Fibroblast of mammary gland (primary cell): ENCODE results near the gene CBY3.
"Not testable (repeated sequence)": the region's sequence is repeated elsewhere in the genome, so short reads cannot be mapped to it uniquely, and the experiment has no call there.

ENCODE experiments used
- DNase-seq: peaks from one replicate; pipeline ENCODE4 v3.0.0-alpha.2; 2010; ENCODE audit warnings: low read depth
- H3K4me3 ChIP-seq: 2 replicates; pipeline ENCODE4 v1.5.1; 2011; ENCODE audit warnings: low read depth, mild to moderate bottlenecking, low read length, moderate library complexity; ENCODE audit not compliant: control insufficient read depth
- TF ChIP-seq, protein P1 (sequence below): conservative IDR thresholded peaks from 2 replicates; pipeline ENCODE4 v1.5.1; 2011; ENCODE audit warnings: low read depth, low read length, inconsistent platforms; ENCODE audit not compliant: control insufficient read depth, insufficient read depth

Gene CBY3

DNA sequence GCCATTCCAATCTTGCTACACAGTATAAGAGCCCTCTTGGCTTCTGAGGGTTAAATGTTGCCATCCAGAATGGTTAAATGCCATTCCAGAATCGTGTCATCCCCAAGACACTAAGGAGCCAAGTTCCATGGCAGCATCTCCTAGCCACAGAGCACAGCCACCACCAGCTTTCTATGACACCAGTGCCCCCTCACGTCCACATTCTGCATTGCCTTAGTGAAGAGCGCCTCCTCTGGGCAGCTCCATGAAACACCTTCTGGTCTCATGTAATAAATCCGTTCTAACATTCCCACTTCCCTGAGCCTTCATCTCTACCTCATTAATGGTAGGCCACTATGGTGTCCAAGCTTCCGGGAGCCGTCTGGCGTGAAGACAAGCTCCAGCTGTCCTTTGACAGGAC is 12.4 kb downstream of the CBY3 start:
- DNase-seq: peak; percentile 66
- TF ChIP-seq, protein P1, sequence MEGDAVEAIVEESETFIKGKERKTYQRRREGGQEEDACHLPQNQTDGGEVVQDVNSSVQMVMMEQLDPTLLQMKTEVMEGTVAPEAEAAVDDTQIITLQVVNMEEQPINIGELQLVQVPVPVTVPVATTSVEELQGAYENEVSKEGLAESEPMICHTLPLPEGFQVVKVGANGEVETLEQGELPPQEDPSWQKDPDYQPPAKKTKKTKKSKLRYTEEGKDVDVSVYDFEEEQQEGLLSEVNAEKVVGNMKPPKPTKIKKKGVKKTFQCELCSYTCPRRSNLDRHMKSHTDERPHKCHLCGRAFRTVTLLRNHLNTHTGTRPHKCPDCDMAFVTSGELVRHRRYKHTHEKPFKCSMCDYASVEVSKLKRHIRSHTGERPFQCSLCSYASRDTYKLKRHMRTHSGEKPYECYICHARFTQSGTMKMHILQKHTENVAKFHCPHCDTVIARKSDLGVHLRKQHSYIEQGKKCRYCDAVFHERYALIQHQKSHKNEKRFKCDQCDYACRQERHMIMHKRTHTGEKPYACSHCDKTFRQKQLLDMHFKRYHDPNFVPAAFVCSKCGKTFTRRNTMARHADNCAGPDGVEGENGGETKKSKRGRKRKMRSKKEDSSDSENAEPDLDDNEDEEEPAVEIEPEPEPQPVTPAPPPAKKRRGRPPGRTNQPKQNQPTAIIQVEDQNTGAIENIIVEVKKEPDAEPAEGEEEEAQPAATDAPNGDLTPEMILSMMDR: peak; percentile 96
- no peak overlapping the region for H3K4me3 ChIP-seq

DNA sequence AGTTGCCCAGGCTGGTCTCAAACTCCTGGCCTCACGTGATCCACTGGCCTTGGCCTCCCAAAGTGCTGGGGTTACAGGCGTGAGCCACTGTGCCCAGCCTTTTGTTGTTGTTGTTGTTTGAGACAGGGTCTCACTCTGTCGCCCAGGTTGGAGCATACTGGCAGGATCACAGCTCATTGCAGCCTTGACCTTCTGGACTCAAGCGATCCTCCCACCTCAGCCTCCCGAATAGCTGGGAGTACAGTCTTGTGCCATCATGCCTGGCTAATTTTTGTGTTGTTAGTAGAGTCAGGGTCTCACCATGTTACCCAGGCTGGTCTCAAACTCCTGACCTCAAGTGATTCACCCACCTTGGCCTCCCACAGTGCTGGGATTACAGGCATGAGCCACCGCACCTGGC is 19.2 kb downstream of the CBY3 start:
- not testable (repeated sequence) for H3K4me3 ChIP-seq, DNase-seq

DNA sequence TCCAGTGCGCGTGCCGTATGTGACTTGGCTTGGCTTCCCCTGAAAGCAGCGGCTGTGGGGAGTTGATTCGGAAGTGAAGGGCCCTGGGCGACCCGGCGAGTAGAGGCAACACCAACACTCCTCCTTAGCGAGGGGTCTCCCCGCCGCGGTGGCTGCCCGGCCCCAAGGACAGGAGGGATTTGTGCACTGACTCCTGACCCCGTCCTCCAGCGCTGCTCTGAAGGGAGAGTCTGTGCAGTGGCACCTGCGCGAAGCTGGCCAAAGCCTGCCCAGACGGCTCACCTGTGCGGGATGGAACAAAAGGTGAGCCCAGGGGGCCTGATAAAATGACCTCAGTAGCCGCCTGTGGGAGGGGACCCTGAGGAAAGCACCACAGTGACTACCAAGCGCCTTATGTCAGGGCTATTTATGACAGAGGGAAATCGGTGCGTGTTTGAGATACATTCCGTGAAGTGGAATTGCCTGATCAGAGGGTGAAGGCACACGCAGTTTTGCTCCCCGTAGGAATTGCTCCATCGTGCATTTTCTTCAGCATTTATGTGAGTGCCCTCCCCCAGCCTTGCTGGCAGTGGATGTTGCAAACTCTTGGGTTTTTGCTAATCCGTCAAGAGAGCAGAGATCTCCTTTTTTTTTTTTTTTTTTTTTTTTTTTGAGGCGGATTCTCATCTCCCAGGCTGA is 22.5 kb downstream of the CBY3 start:
- DNase-seq: peak; percentile 34
- H3K4me3 ChIP-seq: peak overlapping the region; percentile 57

DNA sequence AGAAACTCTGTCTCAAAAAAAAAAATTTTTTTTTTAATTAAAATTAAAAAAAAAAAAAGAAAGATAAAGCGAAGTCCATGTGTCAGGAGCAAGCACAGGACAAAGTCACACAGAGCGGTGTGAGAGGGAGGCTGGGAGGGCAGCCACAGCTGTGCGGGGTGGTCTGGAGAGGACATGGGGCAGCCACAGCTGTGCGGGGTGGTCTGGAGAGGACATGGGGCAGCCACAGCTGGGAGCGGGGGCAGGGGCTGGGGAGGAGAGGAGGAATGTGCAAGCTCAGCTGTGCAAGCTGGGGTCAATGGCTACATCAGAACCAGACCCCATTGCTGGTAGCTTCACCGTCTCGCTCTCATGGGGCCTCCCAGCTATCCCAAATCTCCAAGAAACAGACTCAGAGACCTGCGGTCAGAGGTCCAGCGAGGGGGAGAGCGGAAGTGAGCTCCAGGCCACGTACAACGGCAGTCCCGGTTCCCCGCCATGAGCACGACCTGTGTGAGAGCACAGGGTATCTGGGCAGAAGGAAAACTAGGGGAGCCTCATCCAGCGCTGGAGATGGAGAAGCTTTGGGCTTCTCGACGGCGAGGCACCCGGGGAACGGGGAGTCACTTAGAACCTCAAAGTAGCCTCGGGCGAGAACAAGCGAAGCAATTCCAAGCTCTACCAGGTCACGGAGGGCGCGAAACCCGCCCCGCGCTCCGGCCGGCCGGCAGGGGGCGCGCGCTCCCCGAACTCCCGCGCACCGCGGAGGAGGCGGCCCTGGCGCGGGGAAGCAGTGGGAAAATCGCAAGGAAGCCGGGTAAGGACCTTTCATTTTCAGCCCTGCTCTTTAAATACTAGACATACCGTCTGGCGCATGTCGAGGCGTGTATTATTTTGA is 23.3 kb downstream of the CBY3 start:
- not testable (repeated sequence) for DNase-seq, H3K4me3 ChIP-seq

DNA sequence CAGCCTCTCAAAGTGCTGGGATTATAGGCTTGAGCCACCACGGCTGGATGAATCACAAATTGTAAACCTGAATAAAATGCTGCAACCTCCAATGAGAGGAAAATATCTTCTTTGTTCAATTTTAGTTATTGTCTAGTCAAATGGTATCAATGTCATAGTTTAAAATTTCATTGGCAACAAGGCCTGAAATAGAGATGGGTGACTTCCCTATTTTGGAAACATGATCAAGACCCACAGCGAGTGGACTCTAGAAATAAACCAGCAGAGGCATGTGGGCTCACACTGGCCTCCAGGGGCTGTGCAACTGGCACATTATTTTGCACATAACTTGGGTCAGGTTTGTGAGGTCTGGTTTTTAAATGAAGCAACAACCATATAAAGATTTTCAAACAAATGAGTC is 27.7 kb downstream of the CBY3 start:
- DNase-seq, H3K4me3 ChIP-seq: not testable (repeated sequence)

DNA sequence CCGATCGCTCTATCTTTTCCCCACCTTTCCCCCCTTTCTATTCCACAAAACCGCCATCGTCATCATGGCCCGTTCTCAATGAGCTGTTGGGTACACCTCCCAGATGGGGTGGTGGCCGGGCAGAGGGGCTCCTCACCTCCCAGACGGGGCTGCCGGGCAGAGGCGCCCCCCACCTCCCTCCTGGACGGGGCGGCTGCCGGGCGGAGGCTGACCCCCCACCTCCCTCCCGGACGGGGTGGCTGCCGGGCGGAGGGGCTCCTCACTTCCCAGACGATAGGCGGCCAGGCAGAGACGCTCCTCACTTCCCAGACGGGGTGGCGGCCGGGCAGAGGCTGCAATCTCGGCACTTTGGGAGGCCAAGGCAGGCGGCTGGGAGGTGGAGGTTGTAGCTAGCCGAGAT is 30.6 kb downstream of the CBY3 start:
- not testable (repeated sequence) for DNase-seq

DNA sequence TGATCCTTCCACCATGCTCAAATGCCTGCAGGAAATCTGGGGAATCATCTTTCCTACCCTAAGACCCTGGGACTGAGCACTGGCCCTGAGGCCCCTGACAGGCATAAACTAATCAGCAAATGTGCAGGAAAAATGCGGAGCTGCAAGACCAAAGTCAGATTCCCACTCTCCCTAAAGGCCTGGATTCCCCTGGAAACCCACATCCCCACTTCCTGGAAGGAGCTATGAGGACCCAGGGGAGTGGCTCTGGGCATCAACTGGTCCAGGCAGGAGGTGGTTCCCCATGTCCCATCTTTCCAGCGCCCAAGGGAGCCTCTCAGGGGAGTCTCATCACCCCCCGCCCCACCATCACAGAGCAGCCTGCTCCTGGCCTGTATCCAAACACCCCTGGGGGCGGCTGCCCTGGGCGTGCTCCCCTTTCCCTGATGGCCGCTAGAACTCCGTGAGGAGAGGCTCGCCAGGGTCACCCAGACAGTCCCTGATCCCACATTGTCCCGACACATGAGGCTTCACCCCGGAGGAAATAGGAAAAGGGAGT is 31.6 kb downstream of the CBY3 start:
- not testable (repeated sequence) for DNase-seq, H3K4me3 ChIP-seq

More for the DNA sequence above, 30.6 kb downstream of the CBY3 start:
- H3K4me3 ChIP-seq: not testable (repeated sequence)

DNA sequence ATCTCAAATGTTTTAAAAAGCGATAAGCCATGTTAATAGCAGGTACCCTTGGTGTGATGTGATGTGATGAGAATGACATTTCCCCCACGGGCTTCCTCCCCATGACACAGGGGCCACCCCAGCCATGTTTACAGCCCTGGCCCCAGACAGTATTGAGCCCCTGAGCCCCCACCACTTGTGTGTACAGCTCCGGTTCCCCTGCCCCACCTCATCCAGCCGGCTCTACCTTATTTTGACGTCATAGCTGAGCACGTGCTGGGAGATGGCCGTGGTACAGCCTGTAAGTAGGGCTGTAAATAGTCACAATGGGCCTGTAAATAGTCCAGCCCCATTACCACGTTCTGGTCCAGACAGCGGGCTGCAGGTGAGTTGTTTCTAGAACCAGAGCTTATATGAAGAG is 32.4 kb downstream of the CBY3 start:
- no peak for DNase-seq
- no peak overlapping the region for H3K4me3 ChIP-seq
- TF ChIP-seq, protein P1: no peak

DNA sequence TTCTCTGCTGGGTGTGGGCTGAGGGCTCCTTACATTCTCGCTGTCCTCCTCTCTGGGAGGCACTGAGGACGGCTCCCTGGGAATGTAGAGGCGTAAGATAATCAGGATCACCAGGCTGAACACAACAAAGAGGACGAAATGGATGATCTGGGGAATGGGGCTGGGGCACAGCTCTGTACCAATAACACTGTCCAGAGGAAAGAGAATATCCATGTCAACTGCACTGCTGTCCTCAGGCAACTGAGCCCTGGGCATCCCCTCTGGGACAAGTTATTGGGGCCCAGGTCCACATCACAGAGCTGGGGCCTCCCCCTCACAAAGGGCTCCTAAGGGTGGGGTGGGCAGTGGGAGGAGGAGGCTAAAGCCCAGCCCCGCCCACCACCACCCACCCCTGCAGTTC is 36.1 kb downstream of the CBY3 start:
- not testable (repeated sequence) for H3K4me3 ChIP-seq, DNase-seq

DNA sequence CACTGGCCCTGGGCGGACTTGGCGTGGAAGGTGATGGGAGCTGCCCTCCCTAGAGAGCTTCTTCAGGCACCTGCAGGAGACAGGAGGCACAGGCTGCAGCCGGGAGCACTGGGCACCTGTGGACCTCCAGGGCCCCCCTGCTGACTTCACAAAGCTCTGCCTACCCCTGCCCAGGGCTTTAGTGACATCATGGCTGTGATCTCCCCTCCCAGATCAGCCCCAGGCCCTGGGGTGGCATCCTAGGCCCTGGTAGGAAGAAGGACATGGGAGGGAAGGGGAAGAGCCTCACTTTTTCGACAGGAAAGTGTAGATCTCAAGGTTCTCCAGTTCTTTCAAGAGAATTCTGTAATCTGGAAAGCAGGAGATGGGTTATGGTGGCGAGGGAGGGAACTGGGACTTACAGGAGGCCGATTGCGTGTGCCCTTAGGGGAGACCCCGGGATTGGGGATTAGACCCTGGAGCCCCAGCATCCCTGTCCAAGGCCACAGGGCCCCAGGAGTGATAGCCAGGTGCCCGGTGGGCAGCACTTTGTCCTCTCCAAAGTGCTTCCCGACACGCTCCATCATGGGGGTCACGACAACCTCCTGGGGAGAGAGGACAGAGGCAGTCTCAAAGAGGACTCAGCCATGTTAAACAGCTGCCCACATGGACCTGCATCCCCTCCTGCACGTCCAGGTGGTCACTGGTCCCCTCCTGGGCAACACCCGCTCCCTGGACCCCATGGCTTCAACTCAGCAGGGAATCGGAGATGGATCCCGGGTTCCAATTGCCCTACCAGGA is 37.5 kb downstream of the CBY3 start:
- H3K4me3 ChIP-seq, DNase-seq: not testable (repeated sequence)

DNA sequence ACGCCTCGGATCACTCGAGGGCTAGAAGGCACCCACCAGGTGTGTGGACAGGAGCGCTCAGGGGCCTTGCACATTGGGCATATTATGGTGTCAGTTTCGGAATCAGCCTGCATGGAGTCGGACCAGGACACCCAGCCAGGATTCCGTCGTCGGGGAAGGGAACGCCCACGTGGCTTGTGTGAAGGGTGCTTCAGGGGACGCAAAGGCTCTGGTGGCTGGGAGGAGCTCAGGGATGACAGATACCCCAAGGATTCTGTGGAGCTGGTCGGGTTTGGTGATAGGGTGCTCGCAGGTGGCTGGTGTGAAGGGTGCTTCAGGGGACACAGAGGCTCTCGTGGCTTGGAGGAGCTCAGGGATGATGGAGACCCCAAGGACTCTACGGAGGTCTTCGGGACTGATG is 38.2 kb downstream of the CBY3 start:
- not testable (repeated sequence) for DNase-seq, H3K4me3 ChIP-seq

DNA sequence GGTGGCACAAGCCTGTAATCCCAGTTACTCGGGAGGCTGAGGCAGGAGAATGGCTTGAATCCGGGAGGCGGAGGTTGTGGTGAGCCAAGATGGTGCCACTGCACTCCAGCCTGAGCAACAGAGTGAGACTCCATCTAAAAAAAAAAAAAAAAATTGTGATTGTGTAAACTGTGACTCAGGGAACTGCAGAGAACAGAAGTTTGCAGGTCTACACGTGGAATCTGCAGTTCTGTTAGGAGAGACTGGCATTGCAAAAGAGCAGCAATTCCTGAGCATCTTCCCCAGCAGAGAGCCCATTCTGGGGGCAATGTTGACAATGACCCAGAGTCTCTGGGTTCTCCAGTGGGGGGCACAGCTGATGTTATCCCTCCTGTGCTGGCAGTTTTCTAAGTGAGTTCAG is 39.1 kb downstream of the CBY3 start:
- not testable (repeated sequence) for DNase-seq, H3K4me3 ChIP-seq

DNA sequence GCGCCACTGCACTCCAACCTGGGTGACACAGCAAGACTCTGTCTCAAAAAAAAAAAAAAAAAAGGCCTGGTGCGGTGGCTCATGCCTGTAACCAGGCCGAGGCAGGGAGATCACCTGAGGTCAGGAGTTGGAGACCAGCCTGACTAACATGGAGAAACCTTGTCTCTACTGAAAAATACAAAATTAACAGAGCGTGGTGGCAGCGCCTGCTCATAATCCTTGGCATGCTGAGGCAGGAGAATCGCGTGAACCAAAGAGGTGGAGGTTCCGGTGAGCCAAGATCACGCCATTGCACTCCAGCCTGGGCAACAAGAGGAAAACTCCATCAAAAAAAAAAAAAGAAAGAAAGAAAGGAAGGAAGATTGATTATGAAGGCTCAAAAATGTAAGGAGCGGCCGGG is 41.5 kb downstream of the CBY3 start:
- DNase-seq, H3K4me3 ChIP-seq: not testable (repeated sequence)

DNA sequence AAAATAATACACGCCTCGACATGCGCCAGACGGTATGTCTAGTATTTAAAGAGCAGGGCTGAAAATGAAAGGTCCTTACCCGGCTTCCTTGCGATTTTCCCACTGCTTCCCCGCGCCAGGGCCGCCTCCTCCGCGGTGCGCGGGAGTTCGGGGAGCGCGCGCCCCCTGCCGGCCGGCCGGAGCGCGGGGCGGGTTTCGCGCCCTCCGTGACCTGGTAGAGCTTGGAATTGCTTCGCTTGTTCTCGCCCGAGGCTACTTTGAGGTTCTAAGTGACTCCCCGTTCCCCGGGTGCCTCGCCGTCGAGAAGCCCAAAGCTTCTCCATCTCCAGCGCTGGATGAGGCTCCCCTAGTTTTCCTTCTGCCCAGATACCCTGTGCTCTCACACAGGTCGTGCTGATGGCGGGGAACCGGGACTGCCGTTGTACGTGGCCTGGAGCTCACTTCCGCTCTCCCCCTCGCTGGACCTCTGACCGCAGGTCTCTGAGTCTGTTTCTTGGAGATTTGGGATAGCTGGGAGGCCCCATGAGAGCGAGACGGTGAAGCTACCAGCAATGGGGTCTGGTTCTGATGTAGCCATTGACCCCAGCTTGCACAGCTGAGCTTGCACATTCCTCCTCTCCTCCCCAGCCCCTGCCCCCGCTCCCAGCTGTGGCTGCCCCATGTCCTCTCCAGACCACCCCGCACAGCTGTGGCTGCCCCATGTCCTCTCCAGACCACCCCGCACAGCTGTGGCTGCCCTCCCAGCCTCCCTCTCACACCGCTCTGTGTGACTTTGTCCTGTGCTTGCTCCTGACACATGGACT is 46.3 kb downstream of the CBY3 start:
- not testable (repeated sequence) for DNase-seq, H3K4me3 ChIP-seq
